ENCODE measurements around the gene TMC6. TPM values are rescaled to one million over a fixed set of nuclear protein-coding genes. Genes with fewer than 3 reads are reported as not detected.
"Not testable (repeated sequence)": the region's sequence is repeated elsewhere in the genome, so short reads cannot be mapped to it uniquely, and the experiment has no call there.

Gene TMC6
- total RNA-seq, 1 experiment from 2014 or later, result 97.7 TPM

GRCh38 chr17:78173097-78173715, 44.7 kb upstream of the TMC6 start:
- Histone ChIP-seq H3K4me3 (no peak overlapping the region), H3K9me2 (ENCODE audit: insufficient read depth) (no peaks in the 10 kb centered on the region), H3K27me3 (ENCODE audit: insufficient read depth, low read depth) (no peaks in the 10 kb centered on the region), H2AFZ (no peak overlapping the region), H3K36me3 (ENCODE audit: low read depth) (no peaks in the 10 kb centered on the region), H4K20me1 (ENCODE audit: insufficient read depth) (peaks cover 7% of the 10 kb centered on the region; the same call in 1 of the 2 replicates), H3K27ac (no peak overlapping the region), H3K4me1 (replicated peaks; ENCODE audit: insufficient read depth) (peaks cover 10% of the 10 kb centered on the region; the same call in 1 of the 2 replicates), H3K79me2 (ENCODE audit: low read depth) (0 out of 2 replicates have a peak, but pooled peaks cover 6% of the 10 kb centered on the region), H3K4me2 (no peak overlapping the region), H3F3A (ENCODE audit: insufficient read depth, low read depth) (peaks cover 23% of the 10 kb centered on the region), H3K9me3 (ENCODE audit: insufficient read depth, low read depth) (no peaks in the 10 kb centered on the region)
- intact Hi-C loops (cut with micrococcal nuclease; ENCODE audit: unreplicated experiment), result no loop called here
- no peak for DNase-seq
- TF ChIP-seq CTCF (conservative IDR thresholded peaks at IDR 0.05), result no peak
- TF ChIP-seq EZH2 (IDR thresholded peaks at IDR 0.05; ENCODE audit: low read depth), result no peak
- ChIA-PET POLR2A (ENCODE audit: unreplicated experiment) (no interaction called here), CTCF (interaction anchor here (1.3 kb wide), 1 partner anchor 28 kb away, joined by 6 read pairs; no protein-coding TSS in a partner anchor)
- no TSS peak for BruUV-seq (replicated peaks)

GRCh38 chr17:78172249-78173051, 43.9 kb upstream of the TMC6 start:
- H3K9me3 ChIP-seq (ENCODE audit: insufficient read depth, low read depth), result no peaks in the 10 kb centered on the region
- POLR2A ChIA-PET (ENCODE audit: unreplicated experiment), result interaction anchor here (0.6 to 0.7 kb wide), 3 partner anchors 14 to 136 kb away, joined by 3 to 13 read pairs (median 6); partner anchors contain the start of gene TK1
- H3K79me2 ChIP-seq (ENCODE audit: low read depth), result 0 out of 2 replicates have a peak, but pooled peaks cover 6% of the 10 kb centered on the region
- H3F3A ChIP-seq (ENCODE audit: insufficient read depth, low read depth), result peaks cover 23% of the 10 kb centered on the region
- TF ChIP-seq EZH2 (IDR thresholded peaks at IDR 0.05; ENCODE audit: low read depth), result no peak
- TF ChIP-seq CTCF (conservative IDR thresholded peaks at IDR 0.05), result no peak
- no peak overlapping the region for H3K4me3 ChIP-seq
- BruUV-seq (replicated peaks), result no TSS peak
- peaks cover 7% of the 10 kb centered on the region; the same call in 1 of the 2 replicates for H4K20me1 ChIP-seq (ENCODE audit: insufficient read depth)
- no peaks in the 10 kb centered on the region for H3K27me3 ChIP-seq (ENCODE audit: insufficient read depth, low read depth)
- H3K4me2 ChIP-seq, result no peak overlapping the region
- peaks cover 10% of the 10 kb centered on the region; the same call in 1 of the 2 replicates for H3K4me1 ChIP-seq (replicated peaks; ENCODE audit: insufficient read depth)
- no peaks in the 10 kb centered on the region for H3K36me3 ChIP-seq (ENCODE audit: low read depth)
- no peak overlapping the region for H2AFZ ChIP-seq
- CTCF ChIA-PET, result interaction anchor here (0.6 to 1.1 kb wide), 2 partner anchors 87 to 256 kb away, joined by 3 to 8 read pairs; no protein-coding TSS in a partner anchor
- intact Hi-C loops (cut with micrococcal nuclease; ENCODE audit: unreplicated experiment), result no loop called here
- H3K27ac ChIP-seq, result no peak overlapping the region
- DNase-seq, result peak in 1 of 2 experiments; percentile 53
- no peaks in the 10 kb centered on the region for H3K9me2 ChIP-seq (ENCODE audit: insufficient read depth)

DNA sequence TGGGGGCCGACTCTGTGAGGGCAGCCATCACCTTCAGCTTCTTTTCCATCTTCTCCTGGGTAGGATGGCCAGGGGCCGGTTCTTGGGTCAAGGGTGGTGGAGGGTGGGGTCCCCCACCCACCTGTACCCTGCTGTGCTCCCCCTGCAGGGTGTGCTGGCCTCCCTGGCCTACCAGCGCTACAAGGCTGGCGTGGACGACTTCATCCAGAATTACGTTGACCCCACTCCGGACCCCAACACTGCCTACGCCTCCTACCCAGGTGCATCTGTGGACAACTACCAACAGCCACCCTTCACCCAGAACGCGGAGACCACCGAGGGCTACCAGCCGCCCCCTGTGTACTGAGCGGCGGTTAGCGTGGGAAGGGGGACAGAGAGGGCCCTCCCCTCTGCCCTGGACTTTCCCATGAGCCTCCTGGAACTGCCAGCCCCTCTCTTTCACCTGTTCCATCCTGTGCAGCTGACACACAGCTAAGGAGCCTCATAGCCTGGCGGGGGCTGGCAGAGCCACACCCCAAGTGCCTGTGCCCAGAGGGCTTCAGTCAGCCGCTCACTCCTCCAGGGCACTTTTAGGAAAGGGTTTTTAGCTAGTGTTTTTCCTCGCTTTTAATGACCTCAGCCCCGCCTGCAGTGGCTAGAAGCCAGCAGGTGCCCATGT, 43.2 kb upstream of the TMC6 start:
- H2AFZ ChIP-seq; H3K4me3 ChIP-seq; H3K4me1 ChIP-seq (replicated peaks; ENCODE audit: insufficient read depth); H3K9me3 ChIP-seq (ENCODE audit: insufficient read depth, low read depth); intact Hi-C loops (cut with micrococcal nuclease; ENCODE audit: unreplicated experiment); BruUV-seq (replicated peaks); DNase-seq; H3K79me2 ChIP-seq (ENCODE audit: low read depth); H4K20me1 ChIP-seq (ENCODE audit: insufficient read depth); H3K27ac ChIP-seq; H3K27me3 ChIP-seq (ENCODE audit: insufficient read depth, low read depth); H3K36me3 ChIP-seq (ENCODE audit: low read depth); H3K9me2 ChIP-seq (ENCODE audit: insufficient read depth); H3K4me2 ChIP-seq: not testable (repeated sequence)
- peaks cover 23% of the 10 kb centered on the region for H3F3A ChIP-seq (ENCODE audit: insufficient read depth, low read depth)
- POLR2A ChIA-PET (ENCODE audit: unreplicated experiment), result interaction anchor here (0.6 to 0.7 kb wide), 3 partner anchors 15 to 137 kb away, joined by 3 to 13 read pairs (median 6); partner anchors contain the start of gene TK1
- CTCF ChIA-PET, result interaction anchor here (0.6 to 1.1 kb wide), 2 partner anchors 87 to 257 kb away, joined by 3 to 8 read pairs; no protein-coding TSS in a partner anchor
